H1 (cell line): ENCODE data around the gene HEATR9. TPM values are rescaled to one million over a fixed set of nuclear protein-coding genes. Genes with fewer than 3 reads are reported as not detected.

Experiments used
- CTCF ChIA-PET: fragments of 300-600 bp; sonication (Branson Sonifier 250); formaldehyde crosslinking; loops from one replicate; lab custom pipeline; 2021; ENCODE audit not compliant: partially characterized antibody; lab: Charles Lee
- POLR2A ChIA-PET: fragments of 300-600 bp; sonication (Branson Sonifier 250); formaldehyde crosslinking; loops from one replicate; lab custom pipeline; 2021; ENCODE audit warnings: inconsistent platforms; ENCODE audit not compliant: partially characterized antibody; lab: Charles Lee
- DNase-seq, 2 experiments: peaks; one replicate each; pipeline versions ENCODE4 v3.0.0 to v3.0.0-alpha.2; 2010 to 2022; ENCODE audit warnings: low spot score in 2 of 2, low read depth in 1 of 2, mixed read lengths in 1 of 2
- FAIRE-seq: peaks from 2 replicates; lab custom pipeline; 2011; peaks lifted over from hg19 to GRCh38; lab: Jason Lieb, UNC
- H2AFZ ChIP-seq: 2 replicates; pipeline ENCODE4 v1.8.1; 2012; ENCODE audit warnings: low read length, inconsistent platforms
- H2AK5ac ChIP-seq: 2 replicates; pipeline ENCODE4 v1.6.1; 2013; ENCODE audit warnings: low read depth, low read length
- H2BK120ac ChIP-seq: replicated peaks from 2 replicates; pipeline ENCODE3; 2013; ENCODE audit warnings: low read depth, low read length, inconsistent platforms
- H2BK12ac ChIP-seq: 2 replicates; pipeline ENCODE4 v1.6.1; 2013; ENCODE audit warnings: low read depth, low read length
- H2BK15ac ChIP-seq: 2 replicates; pipeline ENCODE4 v1.6.1; 2013; ENCODE audit warnings: low read length
- H2BK20ac ChIP-seq: 2 replicates; pipeline ENCODE4 v1.6.1; 2013; ENCODE audit warnings: low read length
- H2BK5ac ChIP-seq: 2 replicates; pipeline ENCODE4 v1.6.1; 2013; ENCODE audit warnings: low read depth, low read length
- H3K14ac ChIP-seq: 2 replicates; pipeline ENCODE4 v1.6.1; 2013; ENCODE audit warnings: inconsistent platforms; ENCODE audit not compliant: insufficient read length
- H3K18ac ChIP-seq: 2 replicates; pipeline ENCODE4 v1.6.1; 2013; ENCODE audit warnings: low read length; ENCODE audit errors: extremely low read depth
- H3K23ac ChIP-seq: 2 replicates; pipeline ENCODE4 v1.6.1; 2013; ENCODE audit warnings: inconsistent platforms; ENCODE audit not compliant: insufficient read length
- H3K23me2 ChIP-seq: 2 replicates; pipeline ENCODE4 v1.6.1; 2013; ENCODE audit warnings: low read depth, low read length
- H3K27ac ChIP-seq: 2 replicates; pipeline ENCODE4 v1.6.1; 2011; ENCODE audit warnings: low read depth, low read length, inconsistent platforms
- H3K27me3 ChIP-seq, 4 experiments: replicated peaks in 1 of 4; 1 replicate in 1 of 4; 2 replicates in 3 of 4; pipeline versions ENCODE4 v1.6.1 to v1.8.1; 2011 to 2013; ENCODE audit warnings: low read length in 3 of 4, mild to moderate bottlenecking in 3 of 4, inconsistent platforms in 2 of 4, mixed read lengths in 2 of 4, moderate library complexity in 1 of 4; ENCODE audit not compliant: control insufficient read depth in 3 of 4, insufficient read depth in 3 of 4; ENCODE audit errors: extremely low read depth in 1 of 4
- H3K36me3 ChIP-seq, 4 experiments: 2 replicates each; pipeline versions ENCODE4 v1.6.1 to v1.8.1; 2011 to 2013; ENCODE audit warnings: mild to moderate bottlenecking in 4 of 4, low read length in 3 of 4, moderate library complexity in 2 of 4, control low read depth in 1 of 4, inconsistent platforms in 1 of 4; ENCODE audit not compliant: insufficient read depth in 4 of 4, control insufficient read depth in 2 of 4
- H3K4ac ChIP-seq: replicated peaks from 2 replicates; pipeline ENCODE3; 2013; ENCODE audit warnings: low read length, low read depth, mixed read lengths, inconsistent platforms; ENCODE audit not compliant: insufficient read length
- H3K4me1 ChIP-seq, 4 experiments: replicated peaks in 1 of 4; 1 replicate in 1 of 4; 2 replicates in 3 of 4; pipeline versions ENCODE4 v1.6.1 to v1.8.1; 2011 to 2013; ENCODE audit warnings: low read length in 3 of 4, inconsistent platforms in 2 of 4, mixed read lengths in 1 of 4; ENCODE audit not compliant: insufficient read depth in 4 of 4, control insufficient read depth in 3 of 4
- H3K4me2 ChIP-seq, 2 experiments: 2 replicates each; pipeline versions ENCODE4 v1.6.1 to v1.8.1; 2011 to 2013; ENCODE audit warnings: low read depth in 2 of 2, low read length in 2 of 2, control low read depth in 1 of 2, inconsistent platforms in 1 of 2, mild to moderate bottlenecking in 1 of 2; ENCODE audit not compliant: insufficient read depth in 1 of 2
- H3K4me3 ChIP-seq, 4 experiments: fragments of 200-600, 300-600 bp in 1 of 4; sonication (generic), shearing (Covaris generic), sonication (Bioruptor Twin) in 1 of 4; 2 replicates each; pipeline versions ENCODE4 v1.5.1 to v1.8.1; 2011 to 2016; ENCODE audit warnings: low read length in 4 of 4, low read depth in 3 of 4, control low read depth in 2 of 4, inconsistent platforms in 2 of 4, mild to moderate bottlenecking in 2 of 4, mixed read lengths in 1 of 4, moderate library complexity in 1 of 4; ENCODE audit not compliant: insufficient read depth in 2 of 4; ENCODE audit errors: extremely low read depth in 1 of 4
- H3K56ac ChIP-seq: replicated peaks from 2 replicates; pipeline ENCODE3; 2013; ENCODE audit warnings: low read depth, mild to moderate bottlenecking, mixed read lengths, low read length, inconsistent platforms; ENCODE audit not compliant: insufficient read length
- H3K79me1 ChIP-seq: 2 replicates; pipeline ENCODE4 v1.6.1; 2013; ENCODE audit warnings: low read depth, low read length, control low read depth
- H3K79me2 ChIP-seq, 2 experiments: 2 replicates each; pipeline versions ENCODE4 v1.6.1 to v1.8.1; 2012 to 2013; ENCODE audit warnings: low read length in 2 of 2, mild to moderate bottlenecking in 2 of 2, inconsistent platforms in 1 of 2; ENCODE audit not compliant: insufficient read depth in 2 of 2, control insufficient read depth in 1 of 2
- H3K9ac ChIP-seq, 4 experiments: replicated peaks in 1 of 4; 1 replicate in 1 of 4; 2 replicates in 3 of 4; pipeline versions ENCODE4 v1.6.1 to v1.8.1; 2011 to 2013; ENCODE audit warnings: low read depth in 3 of 4, low read length in 3 of 4, control low read depth in 2 of 4, mild to moderate bottlenecking in 2 of 4, moderate library complexity in 2 of 4, inconsistent platforms in 1 of 4; ENCODE audit errors: extremely low read depth in 1 of 4
- H3K9me3 ChIP-seq, 2 experiments: 2 replicates each; pipeline versions ENCODE4 v1.6.1 to v1.8.1; 2012 to 2013; ENCODE audit warnings: mild to moderate bottlenecking in 2 of 2, moderate library complexity in 2 of 2, control low read depth in 1 of 2, inconsistent platforms in 1 of 2, low read depth in 1 of 2, low read length in 1 of 2, mixed read lengths in 1 of 2; ENCODE audit not compliant: insufficient read depth in 2 of 2
- H4K20me1 ChIP-seq, 2 experiments: replicated peaks in 1 of 2; 2 replicates each; pipeline versions ENCODE3 to v1.8.1; 2011 to 2013; ENCODE audit warnings: inconsistent platforms in 2 of 2, low read length in 2 of 2, mild to moderate bottlenecking in 1 of 2; ENCODE audit not compliant: insufficient read depth in 2 of 2, control insufficient read depth in 1 of 2
- H4K5ac ChIP-seq: 2 replicates; pipeline ENCODE4 v1.6.1; 2013; ENCODE audit warnings: low read length, low read depth, mixed read lengths, inconsistent platforms; ENCODE audit not compliant: insufficient read length
- H4K8ac ChIP-seq: 2 replicates; pipeline ENCODE4 v1.8.0; 2013; ENCODE audit warnings: mild to moderate bottlenecking, moderate library complexity, low read length, inconsistent platforms; ENCODE audit not compliant: insufficient read depth; ENCODE audit errors: extremely low read depth
- H4K91ac ChIP-seq: replicated peaks from 2 replicates; pipeline ENCODE3; 2013; ENCODE audit warnings: low read length, mixed read lengths, inconsistent platforms; ENCODE audit not compliant: insufficient read length
- BACH1 ChIP-seq: IDR thresholded peaks from 2 replicates; pipeline ENCODE4 v1.6.1; 2012; ENCODE audit warnings: low read length, improper control_type of control experiment
- BRCA1 ChIP-seq: IDR thresholded peaks from 2 replicates; pipeline ENCODE4 v1.6.1; 2012; ENCODE audit warnings: low read depth, low read length, improper control_type of control experiment
- CBX5 ChIP-seq: fragments of 300-800, 300-1000 bp; sonication (generic); IDR thresholded peaks from 2 replicates; pipeline ENCODE4 v1.7.1; 2016; ENCODE audit warnings: antibody characterized with exemption, low read length, low read depth
- CHD1 ChIP-seq: IDR thresholded peaks from 2 replicates; pipeline ENCODE4 v1.6.1; 2012; ENCODE audit warnings: low read depth, low read length, improper control_type of control experiment
- CTBP2 ChIP-seq: IDR thresholded peaks from 2 replicates; pipeline ENCODE4 v1.7.0; 2011; ENCODE audit warnings: borderline replicate concordance, mild to moderate bottlenecking, moderate library complexity, mixed read lengths, low read length; ENCODE audit not compliant: insufficient read depth, insufficient read length
- EGR1 ChIP-seq: IDR thresholded peaks from 2 replicates; pipeline ENCODE4 v1.6.1; 2011; ENCODE audit warnings: low read depth, low read length, borderline replicate concordance
- GTF2F1 ChIP-seq: IDR thresholded peaks from 2 replicates; pipeline ENCODE4 v1.6.1; 2012; ENCODE audit warnings: low read depth, low read length, improper control_type of control experiment, borderline replicate concordance
- HDAC2 ChIP-seq, 2 experiments: fragments of 300-600 bp in 1 of 2; sonication (generic) in 1 of 2; IDR thresholded peaks; 2 replicates each; pipeline ENCODE4 v1.6.1; 2011 to 2012; ENCODE audit warnings: low read depth in 2 of 2, low read length in 2 of 2, mild to moderate bottlenecking in 2 of 2, moderate library complexity in 2 of 2, borderline replicate concordance in 1 of 2, inconsistent platforms in 1 of 2
- JUN ChIP-seq: IDR thresholded peaks from 2 replicates; pipeline ENCODE4 v1.6.1; 2011; ENCODE audit warnings: low read depth, mild to moderate bottlenecking, improper control_type of control experiment, low read length
- MAFK ChIP-seq: IDR thresholded peaks from 2 replicates; pipeline ENCODE4 v1.6.1; 2012; ENCODE audit warnings: low read depth, mild to moderate bottlenecking, improper control_type of control experiment, low read length
- PHF8 ChIP-seq: fragments of 200-600 bp; sonication (generic); conservative IDR thresholded peaks from 2 replicates; pipeline ENCODE4 v1.7.1; 2012; ENCODE audit warnings: low read depth, mild to moderate bottlenecking, inconsistent platforms, low read length, moderate library complexity
- RFX5 ChIP-seq: IDR thresholded peaks from 2 replicates; pipeline ENCODE4 v1.6.1; 2011; ENCODE audit warnings: low read depth, low read length, improper control_type of control experiment, borderline replicate concordance
- SIRT6 ChIP-seq: IDR thresholded peaks from one replicate; pipeline ENCODE4 v1.7.1; 2012; ENCODE audit warnings: low read length, inconsistent platforms
- WGBS, 2 experiments: shearing (Covaris generic) in 1 of 2; methylation state at CpG; one replicate each; pipeline versions ENCODE4 v1.1.6 to v1.1.7; 2013 to 2015; ENCODE audit warnings: low lambda C conversion rate in 2 of 2, mixed read lengths in 2 of 2, inconsistent platforms in 1 of 2, low coverage in 1 of 2, missing lambda C conversion rate in 1 of 2; ENCODE audit not compliant: insufficient replicate concordance in 2 of 2, insufficient coverage in 1 of 2, insufficient read length in 1 of 2; ENCODE audit errors: extremely low coverage in 1 of 2, missing lambda C conversion rate in 1 of 2; 5-methylcytosine and 5-hydroxymethylcytosine counted together
- polyA plus RNA-seq, 7 experiments: library from polyadenylated mRNA; depleted of rRNA in 3 of 7; stranded (reverse) in 5 of 7; unstranded in 2 of 7; fragments of >200 nt in 5 of 7; fragments of 200-250 nt in 2 of 7; gene quantifications; 1 replicate in 5 of 7; 2 replicates in 1 of 7; 4 replicates in 1 of 7; pipeline versions ENCODE4 v1.2.1 to v1.2.3, GENCODE V29; 2011 to 2013; ENCODE audit warnings: missing spikeins in 2 of 7, mixed read lengths in 2 of 7
- total RNA-seq: library from RNA; stranded (reverse); fragmentation: NEBNext Ultra II Directional; extraction: Animal tissue kit (Norgen Biotek cat#: 25700); gene quantifications from 2 replicates; pipeline ENCODE4 v1.2.1, GENCODE V29; 2021
- TF ChIP-seq, protein P1 (sequence below): IDR thresholded peaks from 2 replicates; pipeline ENCODE4 v1.6.1; 2011; ENCODE audit warnings: low read length, improper control_type of control experiment

Gene HEATR9
- total and polyA plus RNA-seq, 2 of the 8 experiments (the other 6 are each of a cell fraction or from before 2014, with no cell fraction given): not detected

DNA sequence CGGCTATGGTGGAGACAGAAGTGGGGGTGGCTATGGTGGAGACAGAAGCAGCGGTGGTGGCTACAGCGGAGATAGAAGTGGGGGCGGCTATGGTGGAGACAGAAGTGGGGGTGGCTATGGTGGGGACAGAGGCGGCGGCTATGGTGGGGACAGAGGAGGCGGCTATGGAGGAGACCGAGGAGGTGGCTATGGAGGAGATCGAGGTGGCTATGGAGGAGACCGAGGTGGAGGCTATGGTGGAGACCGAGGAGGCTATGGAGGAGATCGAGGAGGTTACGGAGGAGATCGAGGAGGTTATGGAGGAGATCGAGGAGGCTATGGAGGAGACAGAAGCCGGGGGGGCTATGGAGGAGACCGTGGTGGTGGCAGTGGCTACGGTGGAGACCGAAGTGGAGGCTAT is 24.1 kb downstream of the HEATR9 start:
- Histone ChIP-seq H2BK20ac (no peak overlapping the region), H3K18ac (no peak overlapping the region), H4K20me1 (peaks cover 3 to 6% of the 10 kb centered on the region in 2 experiments), H3K14ac (no peak overlapping the region), H3K23me2 (no peaks in the 10 kb centered on the region), H3K79me1 (no peaks in the 10 kb centered on the region), H2BK5ac (no peak overlapping the region), H3K27ac (no peak overlapping the region), H3K9me3 (no peaks in the 10 kb centered on the region), H3K4me1 (no peaks in the 10 kb centered on the region), H3K23ac (no peak overlapping the region), H2BK120ac (no peak overlapping the region), H3K56ac (no peak overlapping the region), H3K4me2 (no peak overlapping the region), H3K4ac (no peak overlapping the region), H3K9ac (no peak overlapping the region), H3K27me3 (no peaks in the 10 kb centered on the region; a peak in 1 of 7 replicates), H2BK15ac (no peak overlapping the region), H2AK5ac (no peak overlapping the region), H4K91ac (no peak overlapping the region), H4K5ac (no peak overlapping the region), H2AFZ (no peak overlapping the region), H3K79me2 (no peaks in the 10 kb centered on the region), H3K36me3 (peaks cover 37 to 90% (median 66%) of the 10 kb centered on the region in 4 experiments), H4K8ac (peak overlapping the region; percentile 41; the same call in 1 of the 2 replicates), H3K4me3 (no peak overlapping the region), H2BK12ac (no peak overlapping the region)
- ChIA-PET CTCF (no interaction called here), POLR2A (interaction anchor here (1.4 kb wide), 1 partner anchor 12 kb away, joined by 3 read pairs; no protein-coding TSS in a partner anchor)
- 93 to 100% methylated on average over 3 to 19 of the region's 19 CpGs for WGBS, 2 experiments
- DNase-seq (no peak), FAIRE-seq (no peak)
- TF ChIP-seq RFX5 (no peak), BRCA1 (no peak), CBX5 (no peak), CHD1 (no peak), JUN (no peak), BACH1 (no peak), EGR1 (no peak), SIRT6 (no peak), CTBP2 (no peak), PHF8 (no peak), GTF2F1 (no peak), HDAC2 (IDR thresholded peaks at IDR 0.05; ENCODE audit: borderline replicate concordance in 1 of 2, low read depth in 2 of 2, low read length in 2 of 2) (no peak), MAFK (no peak)
- TF ChIP-seq, protein P1, sequence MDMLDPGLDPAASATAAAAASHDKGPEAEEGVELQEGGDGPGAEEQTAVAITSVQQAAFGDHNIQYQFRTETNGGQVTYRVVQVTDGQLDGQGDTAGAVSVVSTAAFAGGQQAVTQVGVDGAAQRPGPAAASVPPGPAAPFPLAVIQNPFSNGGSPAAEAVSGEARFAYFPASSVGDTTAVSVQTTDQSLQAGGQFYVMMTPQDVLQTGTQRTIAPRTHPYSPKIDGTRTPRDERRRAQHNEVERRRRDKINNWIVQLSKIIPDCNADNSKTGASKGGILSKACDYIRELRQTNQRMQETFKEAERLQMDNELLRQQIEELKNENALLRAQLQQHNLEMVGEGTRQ: no peak
